GM12891 (cell line): ENCODE results near the gene WDR90.

Experiments used
- PAX5 ChIP-seq: IDR thresholded peaks from 2 replicates; pipeline ENCODE4 v1.6.1; 2011; ENCODE audit warnings: low read length, moderate library complexity, mild to moderate bottlenecking; ENCODE audit not compliant: insufficient read depth, severe bottlenecking
- POLR2A ChIP-seq: IDR thresholded peaks from 2 replicates; pipeline ENCODE4 v1.6.1; 2011; ENCODE audit warnings: low read depth, low read length, control low read depth
- SPI1 ChIP-seq: IDR thresholded peaks from 2 replicates; pipeline ENCODE4 v1.6.1; 2011; ENCODE audit warnings: low read depth, low read length, control low read depth
- TAF1 ChIP-seq: IDR thresholded peaks from 2 replicates; pipeline ENCODE4 v1.6.1; 2011; ENCODE audit warnings: low read depth, low read length, control low read depth

DNA sequence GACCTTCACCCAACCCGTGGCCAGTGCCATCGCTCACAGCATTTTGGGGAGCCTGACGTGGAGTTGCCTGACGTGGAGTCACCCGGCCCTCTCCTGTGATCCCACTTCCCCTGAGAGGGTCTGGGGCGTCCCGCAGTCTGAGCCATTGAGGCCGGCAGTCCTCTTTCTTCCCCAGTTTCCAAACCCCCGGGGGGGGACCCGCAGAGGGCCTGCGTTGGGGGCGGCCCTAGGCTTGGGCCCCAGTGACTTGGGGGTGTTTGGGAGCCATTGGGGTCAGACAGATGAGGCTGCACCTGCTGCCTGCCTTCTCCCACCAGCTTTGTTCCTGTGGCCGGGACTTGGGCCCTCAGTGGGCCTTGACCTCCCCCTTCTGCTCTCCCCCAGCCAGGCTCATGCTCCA is 20.5 kb downstream of the WDR90 start:
- TF ChIP-seq POLR2A (no peak), PAX5 (no peak), TAF1 (no peak), SPI1 (no peak)
